Mammary epithelial cell (primary cell): ENCODE measurements around the gene DGCR8.

Source experiments
- EZH2 ChIP-seq: IDR thresholded peaks from 2 replicates; pipeline ENCODE4 v1.6.1; 2012; ENCODE audit warnings: low read length, inconsistent platforms, borderline replicate concordance
- TF ChIP-seq, protein P1 (sequence below), 2 donors: IDR thresholded peaks in 1 of 2; conservative IDR thresholded peaks in 1 of 2; 2 replicates each; pipeline ENCODE4 v1.5.1; 2011 to 2012; ENCODE audit warnings: inconsistent platforms in 2 of 2, low read length in 2 of 2, mild to moderate bottlenecking in 2 of 2, control low read depth in 1 of 2, low read depth in 1 of 2; ENCODE audit not compliant: insufficient read depth in 1 of 2; ENCODE audit errors: extremely low read depth in 1 of 2

DNA sequence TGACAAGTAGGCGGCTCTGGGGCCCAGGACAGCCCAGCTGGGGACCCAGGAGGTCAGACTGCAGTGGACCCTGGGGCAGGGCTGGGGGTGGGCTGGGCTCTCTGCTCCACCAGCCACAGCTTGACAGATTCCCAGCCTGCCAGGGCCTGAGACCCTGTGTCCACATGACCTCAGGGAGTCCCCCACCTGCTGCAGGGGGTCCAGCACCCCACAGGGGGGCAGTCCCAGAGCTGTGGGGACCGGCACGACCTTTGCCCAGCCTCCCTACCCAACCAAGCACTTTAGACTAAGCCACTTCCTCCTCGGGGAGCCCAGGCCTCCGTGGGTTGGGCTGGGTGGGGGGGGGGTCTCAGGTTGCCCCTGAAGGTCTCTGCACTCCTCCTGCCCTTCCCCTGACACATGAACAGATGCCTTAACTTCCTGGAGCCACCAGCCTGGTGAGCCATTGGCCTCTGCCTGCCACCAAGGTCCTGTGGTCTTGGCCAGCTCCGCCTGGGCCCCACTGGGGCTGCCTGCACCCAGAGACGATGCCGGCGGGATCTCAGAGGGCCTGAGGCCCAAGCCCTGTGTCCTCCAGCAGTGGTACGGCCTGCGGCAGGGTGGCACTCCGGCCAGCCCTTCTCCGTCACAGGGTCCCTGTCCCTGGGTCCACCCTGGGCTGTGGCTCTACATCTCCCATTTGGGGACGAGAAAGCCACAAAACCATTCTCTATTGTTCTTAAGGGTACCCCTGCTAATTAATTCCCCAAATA is 67.4 kb downstream of the DGCR8 start:
- TF ChIP-seq, protein P1, sequence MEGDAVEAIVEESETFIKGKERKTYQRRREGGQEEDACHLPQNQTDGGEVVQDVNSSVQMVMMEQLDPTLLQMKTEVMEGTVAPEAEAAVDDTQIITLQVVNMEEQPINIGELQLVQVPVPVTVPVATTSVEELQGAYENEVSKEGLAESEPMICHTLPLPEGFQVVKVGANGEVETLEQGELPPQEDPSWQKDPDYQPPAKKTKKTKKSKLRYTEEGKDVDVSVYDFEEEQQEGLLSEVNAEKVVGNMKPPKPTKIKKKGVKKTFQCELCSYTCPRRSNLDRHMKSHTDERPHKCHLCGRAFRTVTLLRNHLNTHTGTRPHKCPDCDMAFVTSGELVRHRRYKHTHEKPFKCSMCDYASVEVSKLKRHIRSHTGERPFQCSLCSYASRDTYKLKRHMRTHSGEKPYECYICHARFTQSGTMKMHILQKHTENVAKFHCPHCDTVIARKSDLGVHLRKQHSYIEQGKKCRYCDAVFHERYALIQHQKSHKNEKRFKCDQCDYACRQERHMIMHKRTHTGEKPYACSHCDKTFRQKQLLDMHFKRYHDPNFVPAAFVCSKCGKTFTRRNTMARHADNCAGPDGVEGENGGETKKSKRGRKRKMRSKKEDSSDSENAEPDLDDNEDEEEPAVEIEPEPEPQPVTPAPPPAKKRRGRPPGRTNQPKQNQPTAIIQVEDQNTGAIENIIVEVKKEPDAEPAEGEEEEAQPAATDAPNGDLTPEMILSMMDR (conservative IDR thresholded peaks at IDR 0.05 in 1 of 2, IDR thresholded peaks at IDR 0.05 in 1 of 2; ENCODE audit: extremely low read depth in 1 of 2, insufficient read depth in 1 of 2, low read depth in 1 of 2, low read length in 2 of 2): no peak
- no peak for TF ChIP-seq EZH2
